IPS DF 19.7 (cell line): ENCODE data around the gene CIART.
A peak's percentile ranks its signal among the peaks of the same experiment; 100 is the strongest.
"Not testable (repeated sequence)": the region's sequence is repeated elsewhere in the genome, so short reads cannot be mapped to it uniquely, and the experiment has no call there.

ENCODE experiments used
- DNase-seq: peaks from one replicate; pipeline ENCODE4 v3.0.0-alpha.2; 2013; ENCODE audit warnings: low read depth, low spot score

Gene CIART

DNA sequence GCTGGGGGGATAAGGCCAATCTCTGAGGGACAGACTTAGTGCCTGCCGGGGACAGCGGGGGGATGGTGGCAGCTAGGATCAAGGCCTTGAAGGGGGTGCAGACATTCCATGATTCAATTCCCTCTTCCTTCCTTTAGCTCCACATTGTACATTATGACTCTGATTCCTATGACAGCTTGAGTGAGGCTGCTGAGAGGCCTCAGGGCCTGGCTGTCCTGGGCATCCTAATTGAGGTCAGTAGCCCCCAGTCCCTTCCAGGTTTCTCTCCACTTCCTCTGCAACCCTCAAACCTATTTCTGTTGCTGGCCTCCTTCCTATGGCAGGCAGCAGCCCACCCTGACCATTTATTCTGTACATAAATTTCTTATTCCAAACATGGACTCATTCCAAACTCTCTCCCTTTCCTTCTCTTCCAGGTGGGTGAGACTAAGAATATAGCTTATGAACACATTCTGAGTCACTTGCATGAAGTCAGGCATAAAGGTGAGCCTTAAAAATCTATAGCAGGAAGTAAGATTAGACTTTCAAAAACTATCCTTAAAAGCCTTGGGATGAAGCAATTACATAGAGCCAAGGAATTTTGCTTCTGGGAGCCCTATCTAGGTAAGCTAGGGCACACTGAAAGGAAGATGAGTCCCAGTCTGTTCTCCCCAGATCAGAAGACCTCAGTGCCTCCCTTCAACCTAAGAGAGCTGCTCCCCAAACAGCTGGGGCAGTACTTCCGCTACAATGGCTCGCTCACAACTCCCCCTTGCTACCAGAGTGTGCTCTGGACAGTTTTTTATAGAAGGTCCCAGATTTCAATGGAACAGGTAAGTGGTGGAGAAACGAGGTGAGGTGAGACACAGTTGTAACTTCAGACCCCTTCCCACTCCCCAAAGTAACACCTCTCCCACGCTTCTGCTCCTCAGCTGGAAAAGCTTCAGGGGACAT lies 19.7 kb upstream of the CIART start:
- no peak for DNase-seq

DNA sequence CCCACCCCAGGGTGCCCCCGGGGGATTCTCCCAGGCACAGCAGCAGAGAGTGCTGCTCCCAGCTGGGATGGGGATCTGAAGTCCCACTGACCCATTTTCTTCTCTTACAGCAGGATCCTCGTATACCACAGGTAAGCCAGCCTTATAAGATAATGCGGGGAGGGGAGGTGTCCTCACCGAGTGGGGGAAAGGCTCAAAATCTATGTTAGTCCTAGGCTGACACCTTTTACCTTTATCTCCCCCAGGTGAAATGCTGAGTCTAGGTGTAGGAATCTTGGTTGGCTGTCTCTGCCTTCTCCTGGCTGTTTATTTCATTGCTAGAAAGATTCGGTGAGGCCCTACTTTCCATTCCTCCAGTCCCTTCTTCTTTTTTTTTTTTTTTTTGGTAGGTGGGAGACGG lies 18.8 kb upstream of the CIART start:
- DNase-seq, result no peak

DNA sequence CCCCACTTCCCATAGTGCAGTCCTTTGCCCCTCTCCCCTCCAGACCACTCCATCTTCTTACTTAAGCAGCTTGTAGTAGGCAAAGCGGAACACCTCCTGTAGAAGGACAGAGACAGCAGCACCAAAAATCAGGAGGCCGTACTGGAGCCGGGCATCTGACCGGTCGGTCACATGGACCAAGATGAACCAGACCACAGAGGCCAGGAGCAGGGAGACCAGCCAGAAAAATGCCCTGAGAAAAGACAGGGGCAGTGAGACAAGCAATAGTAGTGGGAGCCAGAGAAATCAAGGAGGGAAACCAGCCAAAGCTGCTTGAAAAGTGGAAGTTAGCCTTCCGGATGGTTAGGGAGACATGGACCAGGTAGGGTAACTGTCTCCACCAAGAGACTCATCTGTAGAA lies 14.5 kb upstream of the CIART start:
- DNase-seq, result no peak

DNA sequence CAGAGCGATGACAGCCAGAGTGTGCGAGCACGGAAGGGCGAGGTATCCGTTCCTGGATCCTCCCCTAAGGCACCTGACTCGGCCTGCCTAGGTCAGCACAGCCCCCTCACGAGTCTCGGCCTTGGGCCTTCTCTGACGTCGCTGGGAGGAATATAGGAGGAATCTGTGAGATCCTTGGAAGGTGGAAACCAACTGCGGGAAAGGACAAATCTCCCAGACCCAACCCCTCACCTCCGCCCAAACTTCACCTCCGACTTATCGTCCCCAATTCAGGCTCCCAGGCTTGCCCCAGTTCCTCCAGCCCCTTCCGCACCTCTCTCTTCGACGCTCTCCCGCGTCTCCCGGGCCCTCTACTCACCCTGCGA lies 14.0 kb upstream of the CIART start:
- no peak for DNase-seq

DNA sequence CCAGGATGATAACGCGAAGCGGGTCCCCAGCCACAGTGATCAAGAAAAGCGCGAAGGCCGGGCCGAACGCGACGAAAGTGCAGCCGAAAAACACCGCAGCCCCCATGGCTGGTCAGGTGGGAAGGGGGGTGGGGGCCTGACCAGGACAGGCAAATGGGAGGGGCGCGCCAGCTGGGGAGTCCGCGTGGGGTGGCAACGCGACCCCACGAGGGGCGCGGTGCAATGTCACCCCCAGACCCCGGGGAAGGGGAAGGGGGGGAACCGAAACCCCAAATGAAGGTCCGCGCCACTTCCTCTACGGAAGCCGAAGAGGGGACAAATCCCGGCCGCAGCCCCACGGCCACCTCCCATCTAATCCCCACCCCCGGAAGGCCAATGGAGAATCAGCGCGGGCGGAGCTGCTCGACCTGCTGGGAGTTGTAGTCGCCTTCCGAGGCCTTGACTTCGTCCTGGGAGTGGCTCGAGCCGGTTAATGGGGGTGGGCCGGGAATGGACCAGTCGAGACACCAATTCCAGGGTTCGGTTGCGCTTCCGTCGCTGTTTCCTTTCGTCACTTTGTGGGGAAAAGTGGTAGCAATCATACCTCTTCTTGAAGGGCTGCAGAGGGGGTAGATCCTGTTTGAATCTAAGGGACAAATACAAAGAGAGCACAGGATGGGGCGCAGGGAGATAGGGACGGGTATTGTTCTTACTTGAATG lies 13.5 kb upstream of the CIART start, which contains the start of gene APH1A:
APH1A (minus strand) TSS at position 312 of the 699 bp plus-strand sequence; CDS start at position 106, 206 bp downstream.
- peak; percentile 99 for DNase-seq

DNA sequence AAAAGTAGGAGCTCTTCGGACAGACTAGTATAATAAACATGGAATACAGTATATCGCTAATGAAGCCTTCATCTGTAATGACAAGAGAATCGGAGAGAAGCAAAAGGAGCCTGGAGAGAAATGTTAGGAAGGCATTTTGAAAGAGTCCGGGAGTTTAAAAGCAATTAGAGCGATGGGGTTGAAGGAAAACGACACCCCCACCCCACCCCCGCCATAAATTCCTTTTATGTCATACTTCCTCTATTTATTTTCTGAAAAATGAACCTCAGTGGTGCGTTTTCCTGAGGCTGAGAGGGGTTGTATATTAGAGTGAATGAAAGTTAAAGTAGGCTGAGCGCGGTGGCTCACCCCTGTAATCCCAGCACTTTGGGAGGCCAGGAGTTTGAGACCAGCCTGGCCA lies 12.9 kb upstream of the CIART start:
- DNase-seq, result no peak

DNA sequence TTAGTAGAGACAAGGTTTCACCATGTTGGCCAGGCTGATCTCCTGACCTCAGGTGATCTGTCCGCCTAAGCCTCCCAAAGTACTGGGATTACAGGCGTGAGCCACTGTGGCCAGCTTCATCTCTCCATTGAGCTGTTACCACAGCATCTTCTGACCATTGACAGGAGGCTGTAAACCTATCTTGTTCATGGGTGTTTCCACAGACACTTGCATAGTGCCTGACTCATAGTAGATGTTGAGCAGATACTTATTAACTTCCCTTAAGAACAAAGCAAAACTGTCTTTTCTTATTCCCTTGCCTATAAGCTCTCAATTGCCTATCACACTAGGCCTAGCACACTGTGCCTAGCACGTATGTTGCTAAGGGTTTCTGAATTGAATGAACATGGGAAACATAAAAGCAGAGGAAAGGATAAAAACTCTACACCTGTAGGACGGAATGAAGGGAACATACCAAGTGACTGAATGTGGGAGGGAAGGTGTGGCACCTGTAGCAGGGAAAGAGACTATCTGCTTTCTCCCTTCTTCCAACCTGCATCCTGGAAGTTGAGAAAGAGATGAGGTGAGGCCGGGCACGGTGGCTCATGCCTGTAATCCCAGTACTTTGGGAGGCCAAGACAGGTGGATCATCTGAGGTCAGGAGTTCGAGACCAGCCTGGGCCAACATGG lies 10.9 kb upstream of the CIART start:
- no peak for DNase-seq

DNA sequence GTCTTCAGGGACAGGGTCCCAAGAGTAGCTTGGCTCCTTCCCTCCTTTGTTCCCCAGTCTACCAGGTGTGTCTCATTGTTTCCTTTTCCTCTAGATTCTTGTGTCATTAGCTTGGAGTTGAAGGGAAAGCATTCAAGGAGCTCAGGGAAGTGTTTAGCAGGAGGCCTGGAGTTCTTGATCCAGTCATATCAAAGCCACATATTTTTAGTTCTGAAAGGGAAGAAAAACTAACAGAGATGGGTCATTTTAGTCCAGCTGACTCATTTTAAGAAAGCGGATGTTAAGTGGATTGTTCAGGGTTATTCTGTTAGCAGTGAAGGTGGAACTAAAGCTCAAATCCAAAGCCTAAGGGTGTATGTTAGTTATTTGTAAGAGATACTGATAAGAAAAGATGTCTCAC lies 9.0 kb upstream of the CIART start:
- DNase-seq, result no peak

DNA sequence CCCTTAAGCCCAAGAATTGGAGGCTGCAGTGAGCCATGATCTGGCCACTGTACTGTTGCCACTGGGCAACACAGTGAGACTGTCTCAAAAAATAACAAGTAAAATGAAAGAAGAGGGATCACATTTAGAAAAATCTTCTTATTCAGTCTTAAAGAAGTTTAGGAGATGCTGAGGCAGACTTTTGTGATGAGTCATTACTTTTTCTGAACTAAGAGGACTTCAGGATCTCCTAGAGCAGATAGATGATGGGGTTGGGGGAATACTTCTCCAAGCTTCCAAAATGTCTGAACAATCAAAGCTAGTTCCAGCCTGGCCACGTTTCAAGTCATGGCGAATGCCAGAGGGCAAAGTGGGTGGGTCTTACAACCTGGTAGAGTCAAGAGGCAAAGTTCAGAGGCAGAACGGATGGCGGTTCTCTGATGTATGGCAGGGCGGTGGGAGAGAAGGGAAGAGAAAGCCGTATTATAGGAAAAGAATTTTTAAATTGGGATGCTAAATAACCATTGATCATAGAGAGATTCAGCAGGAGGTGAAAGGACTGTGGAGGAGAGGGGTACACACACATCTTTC lies 2.1 kb upstream of the CIART start:
- DNase-seq, result no peak

DNA sequence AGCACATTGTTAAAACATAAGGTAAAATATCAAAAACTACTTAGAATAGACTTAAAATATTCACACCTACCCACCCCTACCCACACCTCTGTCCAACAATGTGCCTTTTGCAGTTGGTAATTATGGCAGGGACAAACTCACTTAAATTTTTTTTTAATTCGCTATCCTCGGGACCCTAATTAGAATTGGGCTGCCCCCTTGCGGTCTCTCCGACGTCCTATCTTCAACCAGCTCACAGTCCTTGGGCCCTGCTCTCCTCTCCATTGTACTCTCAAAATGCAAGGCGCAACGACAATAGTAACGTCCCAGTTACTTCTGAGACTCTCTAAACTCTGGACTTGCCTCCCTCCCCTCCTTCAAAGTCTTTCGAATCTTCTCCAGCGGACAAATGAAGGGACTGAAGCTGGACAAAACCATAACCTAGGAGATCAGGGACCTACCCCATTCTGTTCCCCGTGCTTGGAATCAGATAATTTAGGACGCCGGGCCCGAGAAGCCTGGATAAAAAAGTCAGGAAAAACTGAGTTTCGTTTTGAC lies 1.1 kb upstream of the CIART start:
- DNase-seq, result no peak

DNA sequence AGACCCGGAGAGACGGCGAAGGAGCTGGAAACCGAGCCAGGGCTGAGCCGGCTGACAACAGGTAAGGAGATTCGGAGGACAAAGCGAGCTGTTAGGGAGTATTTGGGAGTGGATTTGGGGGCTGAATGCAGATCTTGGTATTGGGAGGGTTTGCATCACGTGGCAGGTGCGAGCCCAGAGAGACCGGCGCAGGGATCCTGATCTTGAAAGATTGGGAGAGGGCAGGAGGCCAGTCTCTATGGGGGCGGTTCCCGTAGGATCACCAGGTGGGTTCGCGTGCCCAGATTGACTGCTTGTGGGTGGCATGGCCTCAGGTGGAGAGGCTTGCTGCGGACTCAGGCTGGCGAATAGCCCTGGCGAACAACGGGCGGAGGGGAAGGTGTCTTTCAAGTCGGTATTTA lies 204 bp downstream of the CIART start:
- no peak for DNase-seq

DNA sequence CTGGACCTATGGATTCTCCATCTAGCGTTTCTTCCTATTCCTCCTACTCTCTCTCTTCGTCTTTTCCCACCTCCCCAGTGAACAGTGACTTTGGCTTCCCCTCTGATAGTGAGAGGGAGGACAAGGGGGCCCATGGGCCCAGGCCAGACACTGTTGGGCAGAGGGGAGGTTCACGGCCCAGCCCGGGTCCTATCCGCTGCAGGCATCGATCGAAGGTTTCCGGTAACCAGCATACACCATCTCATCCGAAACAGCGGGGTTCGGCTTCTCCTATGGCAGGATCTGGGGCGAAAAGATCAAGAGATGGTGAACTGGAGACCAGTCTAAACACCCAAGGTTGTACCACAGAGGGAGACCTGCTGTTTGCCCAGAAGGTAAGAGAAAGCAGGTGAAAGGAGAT lies 906 bp downstream of the CIART start:
- no peak for DNase-seq

DNA sequence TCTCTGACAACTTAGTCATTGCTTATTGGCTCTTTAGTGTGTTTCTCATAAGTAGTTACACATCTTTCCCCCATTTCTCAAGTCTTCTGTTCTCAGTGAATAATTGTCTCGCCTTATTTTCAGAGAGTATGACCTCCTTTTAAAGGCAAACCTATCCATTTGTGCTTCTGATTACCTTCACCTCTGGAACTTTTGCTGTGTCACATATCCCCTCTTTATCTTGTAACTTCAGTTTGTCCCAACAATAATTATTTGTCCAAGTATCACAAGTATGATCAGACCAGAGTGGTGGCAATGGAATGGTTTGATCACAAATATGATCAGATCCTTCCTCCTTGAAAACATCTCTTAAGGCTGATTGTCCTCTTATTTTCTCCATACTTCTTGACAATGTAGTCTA lies 6.0 kb downstream of the CIART start:
- DNase-seq, result no peak

DNA sequence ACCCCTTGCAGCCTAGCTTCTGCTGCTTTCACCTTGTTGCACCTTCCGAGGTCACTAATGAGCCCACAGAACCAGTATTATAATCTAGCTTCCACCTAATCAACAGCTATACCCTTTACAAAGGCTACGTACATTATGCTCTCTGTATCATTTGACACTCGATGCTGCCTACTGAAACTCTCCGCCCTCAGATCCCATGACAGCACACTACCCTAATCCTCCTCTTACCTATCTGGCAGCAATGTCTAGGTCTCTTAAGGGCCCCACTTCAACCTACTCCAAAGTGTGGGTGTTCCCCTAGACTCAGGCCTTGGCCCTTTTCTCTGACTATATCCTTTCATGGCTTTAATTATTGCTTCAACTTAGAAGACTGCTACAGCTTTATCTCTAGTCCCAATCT lies 6.5 kb downstream of the CIART start:
- no peak for DNase-seq

DNA sequence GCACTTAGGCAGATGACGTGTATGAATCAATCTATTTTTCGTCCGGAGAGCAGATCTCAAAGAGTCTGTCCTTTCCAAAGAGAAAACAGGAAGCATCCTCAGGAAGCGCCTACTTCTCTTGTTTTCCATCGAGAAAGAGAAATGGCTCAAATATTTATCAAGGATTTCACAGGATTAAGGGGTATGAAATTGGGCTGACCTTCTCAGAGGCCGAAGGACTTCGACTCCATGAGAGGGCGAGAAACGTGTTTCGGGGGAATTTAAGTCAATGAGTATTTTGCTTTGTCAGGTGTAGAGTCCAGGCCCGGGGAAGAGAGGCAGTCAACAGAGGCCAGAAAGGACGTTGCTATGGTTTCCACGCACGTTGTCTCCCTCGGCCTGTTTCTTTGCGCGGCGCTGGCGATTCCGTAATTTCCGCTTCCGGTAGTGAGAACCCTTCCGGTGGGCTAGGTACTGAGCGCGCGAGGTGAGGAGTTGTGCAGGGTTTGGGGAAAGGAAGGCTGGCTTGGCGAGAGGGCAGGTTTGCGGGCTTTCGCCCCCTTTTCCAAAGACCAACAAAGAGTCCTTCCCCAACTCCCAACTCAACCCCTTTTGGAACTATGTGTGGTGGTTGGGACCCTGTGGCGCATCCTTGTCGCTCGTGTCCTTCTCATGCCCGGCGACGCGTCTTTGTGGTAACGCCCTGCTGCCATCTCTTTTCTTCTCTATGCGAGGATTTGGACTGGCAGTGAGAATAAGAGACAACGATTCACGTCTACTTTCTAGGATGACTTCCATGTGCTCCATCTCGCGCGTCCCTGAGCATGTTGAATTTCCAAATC lies 11.3 kb downstream of the CIART start, which contains the start of gene MRPS21:
MRPS21 (plus strand) TSS at position 429 of the 821 bp plus-strand sequence. CDS start 506 bp downstream, outside the sequence.
- DNase-seq, result peak; percentile 87

DNA sequence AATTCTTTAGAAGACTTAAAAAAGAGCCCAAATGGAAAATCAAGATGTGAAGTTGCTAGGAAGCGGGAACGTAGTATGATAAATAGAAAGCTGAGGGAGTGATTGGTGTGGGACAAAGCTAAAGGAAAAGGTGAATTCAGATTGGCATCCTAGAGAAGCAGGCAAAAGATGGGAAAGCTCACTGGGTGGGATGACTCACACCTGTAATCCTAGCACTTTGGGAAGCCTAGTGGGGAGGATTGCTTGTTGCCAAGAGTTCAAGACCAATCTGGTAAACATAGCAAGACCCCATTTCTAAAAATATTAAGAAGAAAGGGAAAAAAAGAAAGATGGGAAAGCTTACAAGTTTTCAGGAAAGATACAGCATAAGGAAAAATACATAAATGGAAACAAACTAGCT lies 13.1 kb downstream of the CIART start:
- DNase-seq, result no peak

DNA sequence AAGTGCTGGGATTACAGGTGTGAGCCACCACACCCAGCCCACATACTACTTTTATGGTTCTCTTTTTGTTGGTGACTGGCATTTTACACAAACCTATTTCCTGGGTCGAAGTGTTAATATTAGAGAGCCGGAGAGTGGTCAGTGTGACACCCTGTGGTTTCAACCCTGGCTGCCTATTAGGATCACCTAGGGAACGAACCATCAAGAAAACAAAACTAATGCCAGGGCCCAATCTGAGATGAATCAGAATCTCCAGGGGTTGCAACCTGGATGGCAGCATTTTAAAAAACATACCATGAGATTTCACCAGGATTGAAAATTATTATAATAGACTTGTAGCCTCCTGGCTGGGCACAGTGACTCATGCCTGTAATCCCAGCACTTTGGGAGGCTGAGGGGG lies 17.4 kb downstream of the CIART start:
- DNase-seq, result no peak

DNA sequence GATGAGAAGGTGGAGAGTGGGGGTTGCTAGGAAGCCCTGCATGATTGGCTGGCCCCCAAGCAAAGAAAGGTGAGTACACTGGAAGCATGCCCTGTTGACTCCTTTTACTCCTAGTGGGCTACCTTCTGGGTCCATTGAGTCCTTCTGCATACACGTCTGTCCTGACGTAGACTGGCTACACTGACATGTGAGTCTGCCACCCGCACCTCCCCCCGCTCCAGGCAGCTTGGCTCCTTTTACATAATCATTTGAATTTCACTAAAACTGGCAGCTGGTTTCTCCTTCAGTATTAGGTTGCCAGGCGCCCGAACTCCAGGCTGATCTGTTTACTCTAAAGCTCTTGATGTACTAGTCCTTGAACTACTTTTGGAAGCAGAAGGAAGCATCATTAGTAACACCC lies 20.0 kb downstream of the CIART start:
- DNase-seq, result no peak

DNA sequence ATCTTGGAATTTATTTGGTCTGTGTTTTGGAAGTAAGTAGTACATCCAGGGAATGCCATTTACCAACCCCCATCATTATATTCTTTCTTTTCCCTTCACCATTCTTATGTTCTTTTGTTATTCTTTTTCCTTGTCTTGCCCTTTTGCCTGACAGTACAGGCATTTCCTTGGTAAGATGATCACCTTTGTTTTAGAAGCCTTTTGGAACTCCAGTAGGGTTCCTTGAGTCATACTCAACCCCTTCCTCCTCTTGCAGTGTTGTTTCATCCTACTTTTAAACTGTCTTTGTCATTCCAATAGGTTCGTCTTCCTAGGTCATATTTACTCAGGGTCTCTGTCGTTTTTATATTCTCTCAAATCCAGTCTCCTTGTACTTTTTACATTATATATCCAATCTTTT lies 20.5 kb downstream of the CIART start:
- DNase-seq, result no peak

DNA sequence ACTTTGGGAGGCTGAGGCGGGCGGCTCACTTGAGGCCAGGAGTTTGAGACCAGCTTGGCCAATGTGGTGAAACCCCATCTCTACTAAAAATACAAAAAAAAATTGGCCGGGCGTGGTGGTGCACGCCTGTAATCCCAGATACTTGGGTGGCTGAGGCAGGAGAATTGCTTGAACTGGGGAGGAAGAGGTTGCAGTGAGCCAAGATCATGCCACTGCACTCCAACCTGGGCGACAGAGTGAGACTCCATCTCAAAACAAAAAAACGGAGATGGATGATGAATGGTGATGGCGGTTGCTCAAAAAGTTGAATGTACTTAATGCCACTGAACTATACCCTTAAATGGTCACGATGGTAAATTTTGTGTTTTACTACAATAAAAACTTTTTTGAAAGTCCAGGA lies 26.2 kb downstream of the CIART start:
- not testable (repeated sequence) for DNase-seq
